HepG2 (cell line): ENCODE results near the gene TMEM250. TPM values are rescaled to one million over a fixed set of nuclear protein-coding genes. Genes with fewer than 3 reads are reported as not detected.

Source experiments
- ATAC-seq: fragments of 200-7000 bp; cut with Tn5 transposase; 3 replicates; pipeline ENCODE4 v1.9.1; 2020; ENCODE audit warnings: mild to moderate bottlenecking, moderate library complexity
- BruUV-seq: library from RNA; stranded (reverse); fragments of 400-500 nt; replicated peaks from 2 replicates; lab custom pipeline; 2021; lab: Mats Ljungman, UMichigan
- CTCF ChIA-PET: fragments of 300-600 bp; formaldehyde crosslinking; extraction: SDS; loops from one replicate; lab custom pipeline; 2021; ENCODE audit warnings: low total read pairs, inconsistent platforms, low intra/inter-chr PET ratio; lab: Yijun Ruan, JAX
- POLR2A ChIA-PET: fragments of 350-600 bp; sonication (Branson Sonifier 250); formaldehyde crosslinking; loops from one replicate; lab custom pipeline; 2020; ENCODE audit warnings: antibody characterized with exemption, inconsistent platforms; lab: Yijun Ruan, JAX
- DNase-seq: peaks from one replicate; pipeline ENCODE4 v3.0.0-alpha.2; 2015; ENCODE audit warnings: low spot score
- FAIRE-seq: peaks from 3 replicates; lab custom pipeline; 2011; peaks lifted over from hg19 to GRCh38; lab: Jason Lieb, UNC
- H2AFZ ChIP-seq: one replicate; pipeline ENCODE4 v1.6.1; 2011; ENCODE audit warnings: low read length, inconsistent platforms
- H3K27ac ChIP-seq: fragments of 300-600 bp; 3 replicates; pipeline ENCODE4 v1.8.0; 2011; ENCODE audit warnings: mixed run types, mild to moderate bottlenecking, mixed read lengths, low read length, inconsistent platforms; ENCODE audit not compliant: insufficient read depth; ENCODE audit errors: extremely low read length
- H3K27me3 ChIP-seq, 2 experiments: fragments of 200-600 bp in 1 of 2; 2 replicates in 1 of 2; 3 replicates in 1 of 2; pipeline versions ENCODE4 v1.6.0 to v1.8.0; 2011; ENCODE audit warnings: low read length in 2 of 2, mild to moderate bottlenecking in 2 of 2, moderate library complexity in 2 of 2, inconsistent platforms in 1 of 2; ENCODE audit not compliant: insufficient read depth in 2 of 2, control insufficient read depth in 1 of 2
- H3K36me3 ChIP-seq, 2 experiments: fragments of 200-600 bp in 1 of 2; replicated peaks in 1 of 2; 2 replicates in 1 of 2; 3 replicates in 1 of 2; pipeline versions ENCODE4 v1.5.1 to v1.8.0; 2011; ENCODE audit warnings: low read length in 2 of 2, inconsistent platforms in 1 of 2; ENCODE audit not compliant: insufficient read depth in 2 of 2, control insufficient read depth in 1 of 2
- H3K4me1 ChIP-seq: 2 replicates; pipeline ENCODE4 v1.5.1; 2012; ENCODE audit warnings: low read length, inconsistent platforms; ENCODE audit not compliant: insufficient read depth
- H3K4me2 ChIP-seq: 2 replicates; pipeline ENCODE4 v1.6.0; 2011; ENCODE audit warnings: low read depth, low read length, inconsistent platforms
- H3K4me3 ChIP-seq, 3 experiments: fragments of 200-600 bp in 1 of 3; sonication (generic), shearing (Covaris generic) in 1 of 3; replicated peaks in 1 of 3; 2 replicates each; pipeline ENCODE4 v1.5.1; 2011 to 2016; ENCODE audit warnings: low read length in 3 of 3, inconsistent platforms in 2 of 3, low read depth in 2 of 3, mild to moderate bottlenecking in 2 of 3, control low read depth in 1 of 3, mixed read lengths in 1 of 3; ENCODE audit not compliant: insufficient read depth in 1 of 3
- H3K79me2 ChIP-seq: one replicate; pipeline ENCODE4 v1.6.1; 2011; ENCODE audit warnings: low read length, inconsistent platforms; ENCODE audit not compliant: insufficient read depth
- H3K9ac ChIP-seq: 2 replicates; pipeline ENCODE4 v1.6.0; 2011; ENCODE audit warnings: mild to moderate bottlenecking, low read depth, low read length, inconsistent platforms; ENCODE audit not compliant: insufficient read depth
- H3K9me3 ChIP-seq: 2 replicates; pipeline ENCODE4 v1.5.1; 2012; ENCODE audit warnings: mild to moderate bottlenecking, low read length
- H4K20me1 ChIP-seq: 2 replicates; pipeline ENCODE4 v1.6.0; 2011; ENCODE audit warnings: inconsistent platforms, mild to moderate bottlenecking, low read length, moderate library complexity; ENCODE audit not compliant: insufficient read depth
- BATF2 ChIP-seq: sonication (generic); formaldehyde crosslinking; IDR thresholded peaks from 2 replicates; pipeline ENCODE4 v1.8.0; 2022; ENCODE audit warnings: mild to moderate bottlenecking, missing genetic modification reagents, moderate library complexity
- DNMT1 ChIP-seq: sonication (generic); formaldehyde crosslinking; IDR thresholded peaks from 2 replicates; pipeline ENCODE4 v1.5.1; 2020; ENCODE audit warnings: mild to moderate bottlenecking, missing genetic modification reagents
- E2F2 ChIP-seq: sonication (generic); formaldehyde crosslinking; IDR thresholded peaks from 2 replicates; pipeline ENCODE4 v1.4.0; 2020; ENCODE audit warnings: missing genetic modification reagents, borderline replicate concordance
- IRF9 ChIP-seq: sonication (generic); formaldehyde crosslinking; IDR thresholded peaks from 2 replicates; pipeline ENCODE4 v1.8.0; 2022; ENCODE audit warnings: missing genetic modification reagents, mild to moderate bottlenecking, borderline replicate concordance
- KDM3A ChIP-seq: IDR thresholded peaks from 2 replicates; pipeline ENCODE4 v1.6.1; 2018; ENCODE audit warnings: low read depth, missing compliant biosample characterization
- LRRFIP1 ChIP-seq: sonication (generic); formaldehyde crosslinking; conservative IDR thresholded peaks from 2 replicates; pipeline ENCODE4 v1.4.0; 2020; ENCODE audit warnings: missing genetic modification reagents
- NR2F1 ChIP-seq, 2 experiments: fragments of 450-650 bp in 1 of 2; formaldehyde crosslinking in 1 of 2; IDR thresholded peaks; 2 replicates each; pipeline versions ENCODE4 v1.5.0 to v1.6.1; 2016 to 2020; ENCODE audit warnings: mild to moderate bottlenecking in 1 of 2, missing compliant biosample characterization in 1 of 2, missing genetic modification reagents in 1 of 2, moderate library complexity in 1 of 2
- NR3C1 ChIP-seq: sonication (generic); formaldehyde crosslinking; IDR thresholded peaks from 2 replicates; pipeline ENCODE4 v1.4.0; 2020; ENCODE audit warnings: missing genetic modification reagents
- PPARG ChIP-seq: conservative IDR thresholded peaks from 2 replicates; pipeline ENCODE4 v1.6.1; 2016; ENCODE audit warnings: missing biosample characterization, missing genetic modification reagents
- SMAD1 ChIP-seq: sonication (generic); formaldehyde crosslinking; IDR thresholded peaks from 2 replicates; pipeline ENCODE4 v1.4.0; 2020; ENCODE audit warnings: missing genetic modification reagents, low read depth, mild to moderate bottlenecking, borderline replicate concordance
- SOX13 ChIP-seq, 3 experiments: fragments of 450-650 bp in 1 of 3; sonication (generic) in 1 of 3; formaldehyde crosslinking in 1 of 3; IDR thresholded peaks in 2 of 3; conservative IDR thresholded peaks in 1 of 3; 2 replicates each; pipeline versions ENCODE4 v1.5.0 to v1.6.1; 2016 to 2020; ENCODE audit warnings: antibody characterized with exemption in 1 of 3, mild to moderate bottlenecking in 1 of 3, missing compliant biosample characterization in 1 of 3, missing genetic modification reagents in 1 of 3, moderate library complexity in 1 of 3
- STAT5B ChIP-seq: sonication (generic); formaldehyde crosslinking; IDR thresholded peaks from 2 replicates; pipeline ENCODE4 v1.4.0; 2020; ENCODE audit warnings: missing genetic modification reagents
- ZBTB1 ChIP-seq: sonication (generic); formaldehyde crosslinking; IDR thresholded peaks from 2 replicates; pipeline ENCODE4 v1.4.0; 2020; ENCODE audit warnings: missing genetic modification reagents, borderline replicate concordance
- ZNF597 ChIP-seq: sonication (generic); formaldehyde crosslinking; IDR thresholded peaks from 2 replicates; pipeline ENCODE4 v1.5.0; 2020; ENCODE audit warnings: missing genetic modification reagents
- ZNF713 ChIP-seq: sonication (generic); formaldehyde crosslinking; IDR thresholded peaks from 2 replicates; pipeline ENCODE4 v1.4.0; 2020; ENCODE audit warnings: mild to moderate bottlenecking, missing genetic modification reagents
- WGBS: methylation state at CpG from one replicate; pipeline ENCODE4 v1.1.6; 2017; ENCODE audit warnings: low lambda C conversion rate; 5-methylcytosine and 5-hydroxymethylcytosine counted together
- in situ Hi-C: cut with HindIII; loops from 2 replicates; pipeline ENCODE4 v1.10.0; 2017; ENCODE audit warnings: low pct_unique_long_range_greater_than_20kb; ENCODE audit not compliant: extremely low pct_ligation_motif_present
- intact Hi-C: fragments of 100-400 bp; cut with micrococcal nuclease; formaldehyde crosslinking; loops from one replicate; pipeline ENCODE4 v1.10.0; 2022; ENCODE audit not compliant: unreplicated experiment
- polyA plus RNA-seq, 8 experiments: library from polyadenylated mRNA; depleted of rRNA in 3 of 8; stranded (reverse) in 7 of 8; unstranded in 1 of 8; fragments of >200 nt; fragmentation: Illumina TruSeq in 4 of 8; extraction: Trizol in 4 of 8; gene quantifications; 2 replicates each; pipeline versions ENCODE4 v1.2.1 to v1.2.3, GENCODE V29; 2011 to 2016; ENCODE audit warnings: low read depth in 4 of 8, missing spikeins in 1 of 8, mixed read lengths in 1 of 8; ENCODE audit not compliant: insufficient read depth in 1 of 8
- total RNA-seq, 5 experiments: library from RNA; depleted of rRNA; stranded (reverse); fragments of >200 nt; fragmentation: Illumina TruSeq; extraction: Trizol; gene quantifications; 2 replicates each; pipeline ENCODE4 v1.2.3, GENCODE V29; 2016; ENCODE audit warnings: low read depth in 1 of 5

TMEM250 gene
- total and polyA plus RNA-seq, 2 of the 13 experiments (the other 11 are each of a cell fraction or from before 2014, with no cell fraction given), result 5.5 to 13.9 TPM

- ChIA-PET POLR2A (no interaction called here), CTCF (no interaction called here)
- intact Hi-C loops, result no loop called here
- Histone ChIP-seq H3K9me3 (no peaks in the 10 kb centered on the region), H3K79me2 (no peaks in the 10 kb centered on the region), H4K20me1 (no peaks in the 10 kb centered on the region), H2AFZ (no peak overlapping the region), H3K9ac (no peak overlapping the region), H3K27me3 (peaks cover 13 to 55% of the 10 kb centered on the region in 2 experiments), H3K4me2 (no peak overlapping the region), H3K4me1 (peaks cover 7% of the 10 kb centered on the region), H3K4me3 (no peak overlapping the region), H3K27ac (no peak overlapping the region), H3K36me3 (no peaks in the 10 kb centered on the region)
- no peak for DNase-seq
- TF ChIP-seq E2F2 (CRISPR knock-in tag) (no peak), ZNF597 (CRISPR knock-in tag) (no peak), STAT5B (no peak), ZNF713 (CRISPR knock-in tag) (no peak), LRRFIP1 (no peak), DNMT1 (no peak), NR2F1 (CRISPR knock-in tag; IDR thresholded peaks at IDR 0.05) (no peak), SMAD1 (CRISPR knock-in tag) (no peak), IRF9 (CRISPR knock-in tag) (no peak), ZBTB1 (CRISPR knock-in tag) (no peak), KDM3A (CRISPR knock-in tag) (no peak), PPARG (CRISPR knock-in tag) (no peak), BATF2 (no peak), SOX13 (IDR thresholded peaks at IDR 0.05) (no peak), SOX13 (CRISPR knock-in tag; conservative IDR thresholded peaks at IDR 0.05 in 1 of 2, IDR thresholded peaks at IDR 0.05 in 1 of 2) (no peak), NR3C1 (no peak)
- in situ Hi-C loops, result no loop called here
- no peak for ATAC-seq
- no peak for FAIRE-seq
- BruUV-seq, result no TSS peak
- 50% methylated on average over 21 of the region's 33 CpGs for WGBS
Observed at GRCh38 chr9:136136127-136136925, 17.7 kb upstream of the TMEM250 start.
